Suprapubic skin (tissue), 4 donors: Measurements from ENCODE around the gene GABRA5. TPM values are rescaled to one million over a fixed set of nuclear protein-coding genes. Genes with fewer than 3 reads are reported as not detected.

ENCODE experiments used
- DNase-seq, 2 donors: peaks; one replicate each; pipeline ENCODE4 v3.0.0-alpha.2; 2019; ENCODE audit warnings: low spot score in 2 of 2
- H3K27ac ChIP-seq: fragments of 200-600 bp; sonication (generic); one replicate; pipeline ENCODE4 v1.5.1; 2019
- H3K27me3 ChIP-seq: fragments of 200-600 bp; sonication (generic); one replicate; pipeline ENCODE4 v1.5.1; 2019
- H3K36me3 ChIP-seq: fragments of 200-600 bp; sonication (generic); one replicate; pipeline ENCODE4 v1.5.1; 2019
- H3K4me1 ChIP-seq: fragments of 200-600 bp; sonication (generic); one replicate; pipeline ENCODE4 v1.5.1; 2019
- H3K4me3 ChIP-seq: fragments of 200-600 bp; sonication (generic); one replicate; pipeline ENCODE4 v1.5.1; 2019; ENCODE audit warnings: mild to moderate bottlenecking
- H3K9me3 ChIP-seq: fragments of 200-600 bp; sonication (generic); one replicate; pipeline ENCODE4 v1.5.1; 2019
- CTCF ChIP-seq, 2 donors: fragments of 200-600 bp in 1 of 2; fragments of 450-650 bp in 1 of 2; sonication (generic) in 1 of 2; IDR thresholded peaks; one replicate each; pipeline ENCODE4 v1.5.1; 2016 to 2019; ENCODE audit warnings: antibody characterized with exemption in 2 of 2, mild to moderate bottlenecking in 1 of 2, moderate library complexity in 1 of 2
- EP300 ChIP-seq: sonication (generic); formaldehyde crosslinking; IDR thresholded peaks from one replicate; pipeline ENCODE4 v1.6.1; 2017; ENCODE audit warnings: antibody characterized with exemption
- POLR2A ChIP-seq, 2 donors: fragments of 450-650 bp; IDR thresholded peaks; one replicate each; pipeline ENCODE4 v1.6.1; 2017; ENCODE audit warnings: antibody characterized with exemption in 2 of 2, mild to moderate bottlenecking in 2 of 2, moderate library complexity in 2 of 2
- POLR2AphosphoS5 ChIP-seq, 3 donors: sonication (generic); formaldehyde crosslinking; IDR thresholded peaks; one replicate each; pipeline ENCODE4 v1.6.1; 2017; ENCODE audit warnings: antibody characterized with exemption in 3 of 3
- WGBS: methylation state at CpG from one replicate; pipeline ENCODE4 v1.1.5; 2018; 5-methylcytosine and 5-hydroxymethylcytosine counted together
- total RNA-seq, 4 donors: library from RNA; depleted of rRNA; stranded (reverse); fragments of >200 nt; gene quantifications; one replicate each; pipeline ENCODE4 v1.1.0, GENCODE V29; 2016

Gene GABRA5
- total RNA-seq, 4 donors from 2014 or later = not detected

GRCh38 chr15:26879706-26880105 lies 12.8 kb downstream of the GABRA5 start:
- no peak overlapping the region for H3K4me3 ChIP-seq
- H3K4me1 ChIP-seq = no peaks in the 10 kb centered on the region
- no peak for TF ChIP-seq CTCF (IDR thresholded peaks at IDR 0.05)
- no peak for TF ChIP-seq POLR2A (IDR thresholded peaks at IDR 0.05)
- no peak for TF ChIP-seq EP300
- TF ChIP-seq POLR2AphosphoS5 (IDR thresholded peaks at IDR 0.05) = no peak
- H3K27ac ChIP-seq = no peak overlapping the region
- peaks cover 14% of the 10 kb centered on the region for H3K27me3 ChIP-seq
- H3K9me3 ChIP-seq = no peaks in the 10 kb centered on the region
- 81% methylated on average over 1 of the region's 2 CpGs for WGBS
- no peaks in the 10 kb centered on the region for H3K36me3 ChIP-seq
- DNase-seq = no peak

- H3K36me3 ChIP-seq = no peaks in the 10 kb centered on the region
- no peak for TF ChIP-seq POLR2A (IDR thresholded peaks at IDR 0.05)
- H3K27ac ChIP-seq = no peak overlapping the region
- DNase-seq = no peak
- no peaks in the 10 kb centered on the region for H3K9me3 ChIP-seq
- no peak overlapping the region for H3K4me3 ChIP-seq
- no peaks in the 10 kb centered on the region for H3K27me3 ChIP-seq
- 91% methylated on average over 9 of the region's 9 CpGs for WGBS
- no peaks in the 10 kb centered on the region for H3K4me1 ChIP-seq
Observed at GRCh38 chr15:26882112-26882511, 15.2 kb downstream of the GABRA5 start.

- H3K36me3 ChIP-seq = no peaks in the 10 kb centered on the region
- no peak overlapping the region for H3K4me3 ChIP-seq
- WGBS = 92% methylated on average over 29 of the region's 35 CpGs
- H3K9me3 ChIP-seq = no peaks in the 10 kb centered on the region
- no peak for DNase-seq
- H3K27me3 ChIP-seq = no peaks in the 10 kb centered on the region
- H3K27ac ChIP-seq = no peak overlapping the region
- no peak for TF ChIP-seq POLR2A (IDR thresholded peaks at IDR 0.05)
- no peak for TF ChIP-seq CTCF (IDR thresholded peaks at IDR 0.05)
- no peak for TF ChIP-seq EP300
- no peaks in the 10 kb centered on the region for H3K4me1 ChIP-seq
Observed at GRCh38 chr15:26882616-26883365, 15.9 kb downstream of the GABRA5 start.

GRCh38 chr15:26883466-26883865 lies 16.6 kb downstream of the GABRA5 start:
- H3K9me3 ChIP-seq = no peaks in the 10 kb centered on the region
- H3K4me1 ChIP-seq = peaks cover 3% of the 10 kb centered on the region
- no peak overlapping the region for H3K27ac ChIP-seq
- TF ChIP-seq EP300 = no peak
- no peak for TF ChIP-seq POLR2AphosphoS5 (IDR thresholded peaks at IDR 0.05)
- TF ChIP-seq CTCF (IDR thresholded peaks at IDR 0.05) = no peak
- no peak for TF ChIP-seq POLR2A (IDR thresholded peaks at IDR 0.05)
- H3K27me3 ChIP-seq = no peaks in the 10 kb centered on the region
- WGBS = 93% methylated on average over 17 of the region's 32 CpGs
- no peak overlapping the region for H3K4me3 ChIP-seq
- no peaks in the 10 kb centered on the region for H3K36me3 ChIP-seq
- DNase-seq = no peak

- WGBS = 65% methylated on average over 4 of the region's 4 CpGs
- Histone ChIP-seq H3K4me1 (peaks cover 13% of the 10 kb centered on the region), H3K36me3 (no peaks in the 10 kb centered on the region), H3K9me3 (no peaks in the 10 kb centered on the region), H3K27ac (no peak overlapping the region), H3K27me3 (peaks cover 2% of the 10 kb centered on the region), H3K4me3 (no peak overlapping the region)
- TF ChIP-seq POLR2AphosphoS5 (IDR thresholded peaks at IDR 0.05) (no peak), CTCF (IDR thresholded peaks at IDR 0.05) (no peak), POLR2A (IDR thresholded peaks at IDR 0.05) (no peak), EP300 (no peak)
- no peak for DNase-seq
Observed at GRCh38 chr15:26886566-26886965, 19.7 kb downstream of the GABRA5 start.
